Suppressor macrophage (primary cell): Measurements from ENCODE around the gene OCRL.

Source experiments
- DNase-seq, 4 experiments: peaks; one replicate each; pipeline ENCODE4 v3.0.0-alpha.2; 2020 to 2022

OCRL gene

DNA sequence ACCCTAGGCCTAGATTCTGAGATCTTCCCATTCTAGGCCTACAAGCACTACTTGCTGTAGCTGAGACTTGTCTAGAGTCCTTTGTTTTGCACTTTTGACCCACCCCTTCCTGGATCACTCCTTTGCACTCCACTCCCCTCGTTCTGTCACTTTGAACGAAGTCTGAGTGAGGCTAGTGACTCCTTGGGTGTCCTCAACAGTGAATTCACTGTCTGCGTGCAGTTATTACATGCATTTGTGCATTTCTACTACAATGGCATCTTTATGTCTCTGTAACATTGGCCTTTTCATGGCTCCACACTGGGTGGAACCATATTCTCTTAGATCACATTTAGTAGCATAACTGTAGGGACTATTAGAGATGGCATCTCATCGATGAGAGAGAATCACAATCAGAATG lies 50.5 kb downstream of the OCRL start:
- DNase-seq: no peak

- no peak for DNase-seq
Measured at GRCh38 chrX:129593137-129593536, 53.1 kb downstream of the OCRL start.

DNA sequence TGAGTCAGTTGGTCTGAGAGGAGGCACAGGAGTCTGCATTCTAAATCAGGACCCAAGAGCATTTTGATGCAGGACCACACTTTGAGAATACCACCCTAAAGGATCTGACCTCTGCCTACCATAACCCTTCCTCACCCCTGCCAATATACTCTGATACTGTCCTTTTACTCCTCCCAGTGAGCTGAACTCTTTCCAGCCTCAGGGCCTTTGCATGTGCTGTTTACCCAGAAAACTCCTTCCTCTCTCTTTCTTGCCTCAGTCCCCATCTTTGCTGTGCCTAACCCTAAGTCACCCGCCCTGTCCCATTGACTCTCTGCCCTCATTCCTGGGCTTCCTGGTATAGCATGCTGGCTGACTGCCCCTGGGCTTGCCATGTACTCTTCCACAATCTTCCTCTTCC lies 54.7 kb downstream of the OCRL start:
- DNase-seq: no peak

DNA sequence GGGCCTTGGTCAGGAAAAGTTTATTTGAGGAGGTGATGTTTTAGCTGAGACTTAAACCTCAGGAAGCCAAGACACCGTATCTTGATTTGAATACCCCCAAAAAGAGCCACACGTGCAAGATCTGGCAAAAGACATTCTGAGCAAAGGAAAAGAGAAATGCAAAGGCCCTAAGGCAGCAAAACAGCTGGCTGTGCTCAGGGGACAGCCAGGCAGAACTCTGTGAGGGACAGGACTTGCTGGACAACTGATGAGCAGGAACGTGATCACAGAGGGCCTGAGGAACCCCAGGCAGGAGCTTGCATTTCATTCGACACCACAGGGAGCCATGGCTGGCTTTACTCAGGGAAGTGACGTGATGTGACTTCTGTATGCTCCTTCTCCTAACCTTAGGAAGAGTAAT lies 56.0 kb downstream of the OCRL start:
- no peak for DNase-seq

DNA sequence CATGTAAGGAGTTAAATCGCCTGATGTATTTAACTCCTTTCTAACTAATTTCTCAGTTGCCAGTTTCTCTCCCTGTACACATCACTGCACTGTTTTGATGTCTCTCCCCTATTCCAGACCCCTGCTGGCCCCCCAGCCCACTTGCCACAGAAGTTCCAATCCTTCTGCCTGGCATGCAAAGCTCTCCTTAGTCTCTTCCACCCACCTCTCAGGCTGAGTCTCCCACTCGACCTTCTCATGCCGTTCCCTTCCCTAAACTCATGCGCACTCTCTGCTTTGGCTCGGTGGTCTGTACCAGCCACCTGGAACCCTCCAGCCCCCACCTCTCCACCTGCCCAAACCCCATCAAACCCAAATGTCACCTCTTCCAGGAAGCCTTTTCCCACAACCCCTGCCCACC lies 57.8 kb downstream of the OCRL start:
- DNase-seq: no peak

- DNase-seq: no peak
Measured at GRCh38 chrX:129599499-129599898, 59.4 kb downstream of the OCRL start.

- DNase-seq: no peak
Measured at GRCh38 chrX:129599996-129600395, 59.9 kb downstream of the OCRL start.

DNA sequence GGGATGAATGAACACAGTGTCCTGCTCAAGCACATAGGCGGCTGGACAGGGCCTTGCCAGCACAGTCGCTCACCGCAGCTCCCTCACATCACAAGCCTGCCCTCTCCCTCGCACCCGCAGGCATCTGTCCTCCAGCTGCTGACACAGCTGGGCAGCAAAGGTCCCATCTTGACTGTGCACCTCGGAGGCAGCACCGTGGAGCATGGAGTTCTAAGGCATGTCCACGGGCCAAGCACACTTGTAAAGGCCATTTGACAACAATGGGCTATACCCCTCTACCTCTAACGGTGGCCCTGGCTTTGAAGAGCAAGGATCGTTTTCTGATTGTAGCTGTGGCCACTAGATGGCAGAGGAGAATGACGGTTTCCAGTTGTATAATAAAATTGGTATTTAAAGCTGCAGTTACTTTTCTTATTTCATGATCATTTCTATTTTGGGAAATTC lies 60.9 kb downstream of the OCRL start:
- peak; percentile 19 to 45 (median 28) for DNase-seq

- DNase-seq: peak; percentile 61 to 81 (median 71)
Measured at GRCh38 chrX:129606918-129607317, 66.9 kb downstream of the OCRL start.

GRCh38 chrX:129608496-129608895 lies 68.4 kb downstream of the OCRL start:
- DNase-seq: no peak

DNA sequence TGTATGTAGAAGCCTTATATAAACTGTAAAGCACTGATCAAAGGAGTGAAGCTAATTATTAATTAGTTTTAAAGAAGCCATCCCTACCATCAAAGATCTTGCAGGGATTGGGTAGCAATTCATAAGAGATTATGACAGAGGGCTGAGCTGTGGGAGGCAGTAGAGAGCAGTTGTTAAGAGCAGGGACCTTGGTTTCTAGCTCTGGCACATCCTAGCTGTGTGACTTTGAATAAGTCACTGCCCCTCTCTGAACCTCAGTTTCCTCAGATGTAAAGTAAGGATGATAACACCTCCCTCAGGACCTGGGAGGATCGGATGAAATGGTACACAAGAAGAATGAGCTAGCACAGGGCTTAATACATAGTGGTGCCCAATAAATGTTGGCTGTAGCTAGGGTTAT lies 69.3 kb downstream of the OCRL start:
- DNase-seq: peak in 1 of 4 experiments; percentile 14

GRCh38 chrX:129612396-129612795 lies 72.3 kb downstream of the OCRL start:
- no peak for DNase-seq

DNA sequence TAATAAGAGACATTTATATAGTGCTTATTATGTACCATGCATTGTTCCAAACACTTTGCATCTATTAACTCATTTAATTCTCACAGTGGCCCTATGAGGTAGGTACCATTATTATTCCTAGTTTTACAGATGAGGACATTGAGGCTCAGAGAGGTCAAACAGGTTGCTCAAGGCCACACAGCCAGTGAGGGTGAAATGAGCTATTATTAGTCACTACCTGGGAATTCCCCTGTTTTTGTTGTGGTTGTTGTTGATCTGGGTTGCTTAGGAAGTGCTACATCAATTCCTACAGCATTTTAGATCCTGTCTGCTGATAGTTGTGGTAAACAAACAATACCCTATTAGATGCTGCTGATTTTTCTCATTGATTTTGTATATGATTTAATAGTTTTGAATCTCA lies 73.5 kb downstream of the OCRL start:
- DNase-seq: peak in 1 of 4 experiments; percentile 15

- DNase-seq: peak in 2 of 4 experiments; percentile 41 to 57
Measured at GRCh38 chrX:129614481-129615255, 74.6 kb downstream of the OCRL start.

DNA sequence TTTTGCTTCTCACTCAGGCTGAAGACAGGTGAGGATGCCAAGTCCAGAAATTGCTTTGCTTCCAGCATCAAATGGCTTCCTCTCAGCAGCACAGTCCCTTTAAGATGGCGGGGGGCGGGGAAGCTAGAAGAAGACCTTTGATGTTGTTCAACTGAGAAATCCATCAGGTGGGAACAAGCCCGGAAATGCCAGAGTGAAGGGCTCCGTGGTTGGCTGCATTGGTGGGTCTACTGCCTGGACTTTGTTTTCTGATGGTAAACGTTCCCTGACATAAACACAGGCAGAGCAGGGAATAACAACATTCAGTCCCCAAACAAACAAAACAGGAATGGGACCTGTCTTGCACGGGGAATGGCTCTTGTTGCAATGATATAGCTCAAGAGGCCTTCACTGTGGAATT lies 77.4 kb downstream of the OCRL start:
- DNase-seq: no peak

GRCh38 chrX:129618997-129619396 lies 78.9 kb downstream of the OCRL start:
- no peak for DNase-seq

GRCh38 chrX:129622757-129623301 lies 82.8 kb downstream of the OCRL start:
- no peak for DNase-seq

DNA sequence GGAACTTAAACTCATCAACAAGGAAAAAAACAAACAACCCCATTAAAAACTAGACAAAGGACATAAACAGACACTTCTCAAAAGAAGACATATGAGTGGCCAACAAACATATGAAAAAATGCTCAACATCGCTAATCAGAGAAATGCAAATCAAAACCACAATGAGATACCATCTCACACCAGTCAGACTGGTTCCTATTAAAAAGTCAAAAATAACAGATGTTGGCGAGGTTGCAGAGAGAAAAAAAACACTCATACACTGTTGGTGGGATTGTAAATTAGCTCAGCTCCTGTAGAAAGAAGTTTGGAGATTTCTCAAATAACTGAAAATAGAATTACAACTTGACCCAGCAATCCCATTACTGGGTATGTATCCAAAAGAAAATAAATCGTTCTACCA lies 86.0 kb downstream of the OCRL start:
- DNase-seq: no peak

DNA sequence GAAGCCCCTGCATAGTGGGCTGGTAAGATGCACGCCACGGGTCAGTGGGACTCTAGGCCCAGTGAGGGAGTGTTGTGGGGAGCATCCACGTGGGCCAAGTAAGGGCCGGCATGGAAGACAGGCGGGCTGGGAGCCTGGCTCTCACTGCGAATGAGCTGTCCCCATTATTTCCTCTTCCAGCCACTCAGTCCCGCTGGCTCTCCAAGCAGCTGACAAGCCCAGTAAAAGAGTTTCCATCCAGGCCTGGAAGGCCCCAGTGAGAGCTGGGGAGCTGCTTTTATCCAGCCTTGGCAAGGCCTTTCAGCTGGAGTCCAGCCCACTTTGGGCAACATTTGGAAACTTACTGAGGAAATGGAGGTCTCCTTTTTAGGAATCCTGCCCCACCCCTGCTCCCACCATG lies 89.8 kb downstream of the OCRL start:
- no peak for DNase-seq

DNA sequence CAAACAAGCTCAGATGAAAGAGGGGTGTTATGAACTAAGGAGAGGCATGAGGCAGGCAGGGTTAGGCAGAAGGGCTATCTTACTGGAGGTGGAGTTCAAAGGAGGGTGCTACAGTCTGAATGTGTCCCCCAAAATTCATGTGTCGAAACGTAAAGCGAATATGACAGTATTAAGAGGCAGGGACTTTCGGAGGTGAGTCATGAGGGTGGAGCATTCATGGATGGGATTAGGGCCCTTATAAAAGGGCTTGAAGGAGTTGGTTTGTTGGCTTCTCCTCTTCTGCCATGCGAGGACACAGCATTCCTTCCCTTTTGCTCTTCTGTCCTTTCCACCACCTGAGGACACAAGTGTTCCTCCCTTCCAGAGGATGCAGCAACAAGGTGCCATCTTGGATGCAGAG lies 91.8 kb downstream of the OCRL start:
- DNase-seq: no peak

GRCh38 chrX:129632443-129632842 lies 92.4 kb downstream of the OCRL start:
- peak in 1 of 4 experiments; percentile 23 for DNase-seq

DNA sequence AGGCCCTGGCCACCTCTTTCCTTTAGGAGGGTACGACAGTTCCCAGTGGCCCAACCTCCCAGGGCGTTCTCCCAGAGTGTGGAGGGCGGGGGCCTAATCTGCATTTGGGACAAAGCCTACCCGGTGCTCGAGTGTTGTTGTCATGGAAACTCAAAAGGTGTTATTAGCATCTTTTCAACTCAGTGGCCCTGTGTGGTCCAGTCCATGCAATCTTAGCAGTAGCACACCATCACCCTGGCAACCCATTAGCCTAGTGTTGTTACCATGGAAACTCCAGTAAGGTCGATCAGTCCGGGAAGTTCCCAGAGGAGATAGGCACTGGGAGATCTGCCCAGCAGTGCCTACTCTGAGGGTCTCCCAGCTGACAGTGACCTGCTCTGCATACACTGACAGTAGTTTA lies 94.5 kb downstream of the OCRL start:
- DNase-seq: no peak

GRCh38 chrX:129636175-129636681 lies 96.2 kb downstream of the OCRL start:
- no peak for DNase-seq
